Stomach (tissue), 4 donors: ENCODE results near the gene AMPH.

ENCODE experiments used
- CTCF ChIP-seq, 7 experiments: fragments of 450-650 bp in 4 of 7; fragments of 200-600 bp in 3 of 7; sonication (generic) in 3 of 7; IDR thresholded peaks; one replicate each; pipeline ENCODE4 v1.5.1; 2016 to 2019; ENCODE audit warnings: antibody characterized with exemption in 7 of 7, control low read depth in 2 of 7, mild to moderate bottlenecking in 1 of 7
- EP300 ChIP-seq: sonication (generic); formaldehyde crosslinking; IDR thresholded peaks from one replicate; pipeline ENCODE4 v1.6.1; 2017; ENCODE audit warnings: antibody characterized with exemption
- POLR2A ChIP-seq, 4 donors: fragments of 450-650 bp; IDR thresholded peaks; one replicate each; pipeline ENCODE4 v1.6.1; 2016; ENCODE audit warnings: antibody characterized with exemption in 4 of 4, control low read depth in 2 of 4, mild to moderate bottlenecking in 1 of 4, moderate library complexity in 1 of 4
- POLR2AphosphoS5 ChIP-seq, 3 donors: sonication (generic); formaldehyde crosslinking; IDR thresholded peaks; one replicate each; pipeline ENCODE4 v1.6.1; 2016; ENCODE audit warnings: antibody characterized with exemption in 3 of 3

DNA sequence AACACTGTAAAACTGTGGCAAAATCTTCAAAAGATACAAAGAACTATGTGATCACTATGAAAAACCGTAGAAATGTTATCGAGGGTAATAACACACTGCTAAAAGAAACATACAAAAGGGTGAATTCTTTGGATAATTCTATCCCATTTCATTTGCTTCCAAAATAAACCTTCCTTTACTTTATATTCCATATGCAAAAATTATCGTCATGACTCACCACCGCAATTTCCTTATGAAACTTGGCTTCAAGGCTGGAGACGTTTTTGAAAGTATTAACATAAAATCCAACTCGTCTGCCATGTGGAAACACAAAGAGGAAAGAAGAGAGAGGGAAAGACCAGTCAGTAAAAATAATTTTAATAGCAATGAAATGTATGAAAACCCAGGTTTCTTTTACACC is 165.2 kb downstream of the AMPH start:
- TF ChIP-seq CTCF (IDR thresholded peaks at IDR 0.05) (no peak), POLR2A (IDR thresholded peaks at IDR 0.05) (no peak), POLR2AphosphoS5 (IDR thresholded peaks at IDR 0.05) (no peak), EP300 (no peak)
